ENCODE measurements around the gene ATP13A3. TPM values are rescaled to one million over a fixed set of nuclear protein-coding genes. Genes with fewer than 3 reads are reported as not detected.

ATP13A3 gene
- total RNA-seq, 2 donors from 2014 or later, result 95.1 to 110 TPM

- intact Hi-C loops (cut with DNase I, micrococcal nuclease), result no loop called here
- no peak for DNase-seq
- no peak for ATAC-seq
Measured at GRCh38 chr3:194458131-194458530, 28.7 kb downstream of the ATP13A3 start.

- ATAC-seq, result no peak
- intact Hi-C loops (cut with DNase I, micrococcal nuclease), result no loop called here
- DNase-seq, result no peak
Measured at GRCh38 chr3:194455481-194455880, 31.3 kb downstream of the ATP13A3 start.

GRCh38 chr3:194450341-194450740, 36.5 kb downstream of the ATP13A3 start:
- intact Hi-C loops (cut with DNase I, micrococcal nuclease), result no loop called here
- ATAC-seq (no peak), DNase-seq (no peak)

- intact Hi-C loops (cut with DNase I, micrococcal nuclease), result no loop called here
- no peak for DNase-seq
- no peak for ATAC-seq
Measured at GRCh38 chr3:194449913-194450312, 36.9 kb downstream of the ATP13A3 start.

- ATAC-seq, result no peak
- no peak for DNase-seq
- intact Hi-C loops (cut with DNase I, micrococcal nuclease), result no loop called here
Measured at GRCh38 chr3:194447657-194448056, 39.1 kb downstream of the ATP13A3 start.

GRCh38 chr3:194447161-194447560, 39.6 kb downstream of the ATP13A3 start:
- DNase-seq, result no peak
- intact Hi-C loops (cut with DNase I, micrococcal nuclease), result no loop called here
- peak; percentile 88 for ATAC-seq

- intact Hi-C loops (cut with DNase I, micrococcal nuclease), result no loop called here
- ATAC-seq (no peak), DNase-seq (no peak)
Measured at GRCh38 chr3:194446754-194447153, 40.0 kb downstream of the ATP13A3 start.

- ATAC-seq (no peak), DNase-seq (no peak)
- intact Hi-C loops (cut with DNase I, micrococcal nuclease), result no loop called here
Measured at GRCh38 chr3:194446172-194446571, 40.6 kb downstream of the ATP13A3 start.

GRCh38 chr3:194443901-194444300, 42.9 kb downstream of the ATP13A3 start:
- intact Hi-C loops (cut with DNase I, micrococcal nuclease), result no loop called here

GRCh38 chr3:194440756-194441155, 46.0 kb downstream of the ATP13A3 start:
- ATAC-seq (peak; percentile 33), DNase-seq (no peak)
- intact Hi-C loops (cut with DNase I, micrococcal nuclease), result no loop called here

More at GRCh38 chr3:194443901-194444300, 42.9 kb downstream of the ATP13A3 start:
- ATAC-seq (no peak), DNase-seq (no peak)

GRCh38 chr3:194439881-194440550, 46.8 kb downstream of the ATP13A3 start:
- intact Hi-C loops (cut with DNase I, micrococcal nuclease), result no loop called here
- ATAC-seq, result peak; percentile 13

GRCh38 chr3:194434503-194434902, 52.3 kb downstream of the ATP13A3 start:
- no peak for ATAC-seq
- intact Hi-C loops (cut with DNase I, micrococcal nuclease), result no loop called here
- no peak for DNase-seq

More at GRCh38 chr3:194439881-194440550, 46.8 kb downstream of the ATP13A3 start:
- DNase-seq, result no peak

GRCh38 chr3:194431554-194431953, 55.2 kb downstream of the ATP13A3 start:
- no peak for DNase-seq
- ATAC-seq, result no peak
- intact Hi-C loops (cut with DNase I, micrococcal nuclease), result no loop called here

- DNase-seq (no peak), ATAC-seq (no peak)
- intact Hi-C loops (cut with DNase I, micrococcal nuclease), result no loop called here
Measured at GRCh38 chr3:194425399-194425798, 61.4 kb downstream of the ATP13A3 start.

GRCh38 chr3:194424953-194425352, 61.8 kb downstream of the ATP13A3 start:
- DNase-seq, result no peak
- peak; percentile 34 for ATAC-seq
- intact Hi-C loops (cut with DNase I, micrococcal nuclease), result no loop called here

GRCh38 chr3:194424373-194424772, 62.4 kb downstream of the ATP13A3 start:
- intact Hi-C loops (cut with DNase I, micrococcal nuclease), result no loop called here
- ATAC-seq, result no peak
- DNase-seq, result no peak

- intact Hi-C loops (cut with DNase I, micrococcal nuclease), result no loop called here
- ATAC-seq, result peak; percentile 83
- peak in 1 of 2 donors; percentile 22 for DNase-seq
Measured at GRCh38 chr3:194423317-194423716, 63.5 kb downstream of the ATP13A3 start.

- no peak for DNase-seq
- intact Hi-C loops (cut with DNase I, micrococcal nuclease), result no loop called here
- ATAC-seq, result no peak
Measured at GRCh38 chr3:194422188-194422587, 64.6 kb downstream of the ATP13A3 start.

- DNase-seq (no peak), ATAC-seq (no peak)
- intact Hi-C loops (cut with DNase I, micrococcal nuclease), result no loop called here
Measured at GRCh38 chr3:194418671-194419070, 68.1 kb downstream of the ATP13A3 start.

GRCh38 chr3:194407423-194407822, 79.4 kb downstream of the ATP13A3 start:
- DNase-seq (no peak), ATAC-seq (no peak)

GRCh38 chr3:194405766-194406165, 81.0 kb downstream of the ATP13A3 start:
- intact Hi-C loops (cut with DNase I, micrococcal nuclease), result loop anchor here (2.0 to 10.0 kb wide), 2 partner anchors 71 to 73 kb away; no protein-coding TSS in a partner anchor
- no peak for DNase-seq
- ATAC-seq, result no peak

More at GRCh38 chr3:194407423-194407822, 79.4 kb downstream of the ATP13A3 start:
- intact Hi-C loops (cut with DNase I, micrococcal nuclease), result loop anchor here in 1 of 2 donors (10.0 kb wide), 1 partner anchor 73 kb away; no protein-coding TSS in a partner anchor
